ENCODE results near the gene SYNJ2. TPM values are rescaled to one million over a fixed set of nuclear protein-coding genes. Genes with fewer than 3 reads are reported as not detected.

Gene SYNJ2
- total RNA-seq, 1 donor from 2014 or later = 26.2 TPM

DNA sequence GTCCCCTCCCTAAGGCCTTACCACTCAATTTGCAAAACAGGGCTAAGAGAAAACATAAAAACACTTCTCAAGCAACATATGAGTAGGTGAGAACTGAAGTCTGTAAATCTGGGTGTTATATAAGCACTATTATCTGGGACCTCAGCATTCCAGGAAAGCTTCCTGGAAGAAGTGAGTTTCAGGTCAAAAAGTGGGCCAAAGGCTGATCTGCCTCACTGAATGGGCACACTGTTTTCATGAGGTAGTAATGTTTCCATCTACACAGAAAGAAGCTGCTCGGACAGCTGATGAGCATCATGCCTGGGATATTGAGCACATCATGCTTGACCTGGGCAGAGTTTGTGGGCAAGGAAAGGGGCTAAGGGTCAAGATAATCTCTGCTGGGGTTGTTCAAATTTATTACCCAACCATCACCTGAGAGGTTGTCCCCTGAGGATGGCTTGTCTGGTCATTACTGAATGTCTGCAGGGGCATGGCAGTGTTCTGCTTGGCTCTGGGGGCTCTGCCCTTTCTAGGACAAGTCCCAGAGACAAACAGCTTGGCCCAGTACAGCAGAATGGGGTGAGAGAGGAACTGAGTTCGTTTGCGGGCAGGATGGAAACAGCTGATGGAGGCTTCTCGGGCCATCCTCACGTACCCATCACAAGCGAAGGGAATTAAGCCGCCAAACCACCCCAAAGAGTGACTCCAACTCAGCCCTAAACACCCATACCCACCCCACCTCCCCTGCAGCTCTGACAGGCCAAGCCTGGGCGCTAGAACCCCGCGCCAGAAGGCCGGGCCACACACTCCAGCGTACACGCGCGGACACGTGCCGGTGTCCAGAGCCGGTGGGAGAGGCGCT lies 1.2 kb upstream of the SYNJ2 start:
- intact Hi-C loops (cut with micrococcal nuclease) = loop anchor here (1.0 to 5.0 kb wide), 6 partner anchors 18 to 658 kb away; partner anchors contain the start of gene TMEM242

DNA sequence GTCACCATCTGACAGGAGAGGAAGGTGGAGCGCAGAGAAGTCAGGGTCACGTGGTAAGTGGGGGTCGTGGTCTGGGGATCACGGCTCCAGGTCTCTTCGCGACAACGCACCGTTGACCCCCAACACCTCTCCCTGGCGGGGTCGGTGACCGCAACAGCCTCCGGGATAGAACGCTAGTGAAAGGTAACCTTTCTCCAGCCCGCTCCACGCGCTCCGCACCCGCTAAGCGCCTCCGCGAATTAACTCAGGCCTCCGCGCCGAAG lies 600 bp upstream of the SYNJ2 start:
- intact Hi-C loops (cut with micrococcal nuclease) = loop anchor here (1.0 to 5.0 kb wide), 6 partner anchors 19 to 659 kb away; partner anchors contain the start of gene TMEM242

DNA sequence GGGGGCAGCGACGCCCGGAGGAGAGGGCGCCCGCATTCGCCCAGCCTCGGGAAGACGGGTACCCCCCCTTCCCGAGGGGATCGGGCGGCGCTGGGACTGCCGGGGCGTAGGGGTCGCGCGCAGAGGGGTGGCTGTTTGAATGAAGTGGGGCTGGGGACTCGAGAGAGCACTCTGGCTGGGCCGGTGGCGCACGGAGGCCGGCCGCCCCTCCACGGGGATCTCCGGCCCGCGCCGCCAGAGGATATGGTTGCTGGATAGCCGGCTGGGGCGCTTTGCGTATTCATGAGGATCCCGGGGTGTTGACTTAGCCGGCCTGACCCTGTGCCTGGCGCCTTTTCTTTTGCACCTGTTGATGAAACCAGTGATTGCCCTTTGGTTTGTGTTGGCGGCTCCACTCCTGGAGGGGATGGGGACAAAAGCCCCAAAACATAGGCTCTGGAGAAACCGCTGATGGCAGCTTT lies 469 bp downstream of the SYNJ2 start:
- intact Hi-C loops (cut with micrococcal nuclease) = loop anchor here (1.0 to 5.0 kb wide), 5 partner anchors 8 to 660 kb away; partner anchors contain the start of gene TMEM242

DNA sequence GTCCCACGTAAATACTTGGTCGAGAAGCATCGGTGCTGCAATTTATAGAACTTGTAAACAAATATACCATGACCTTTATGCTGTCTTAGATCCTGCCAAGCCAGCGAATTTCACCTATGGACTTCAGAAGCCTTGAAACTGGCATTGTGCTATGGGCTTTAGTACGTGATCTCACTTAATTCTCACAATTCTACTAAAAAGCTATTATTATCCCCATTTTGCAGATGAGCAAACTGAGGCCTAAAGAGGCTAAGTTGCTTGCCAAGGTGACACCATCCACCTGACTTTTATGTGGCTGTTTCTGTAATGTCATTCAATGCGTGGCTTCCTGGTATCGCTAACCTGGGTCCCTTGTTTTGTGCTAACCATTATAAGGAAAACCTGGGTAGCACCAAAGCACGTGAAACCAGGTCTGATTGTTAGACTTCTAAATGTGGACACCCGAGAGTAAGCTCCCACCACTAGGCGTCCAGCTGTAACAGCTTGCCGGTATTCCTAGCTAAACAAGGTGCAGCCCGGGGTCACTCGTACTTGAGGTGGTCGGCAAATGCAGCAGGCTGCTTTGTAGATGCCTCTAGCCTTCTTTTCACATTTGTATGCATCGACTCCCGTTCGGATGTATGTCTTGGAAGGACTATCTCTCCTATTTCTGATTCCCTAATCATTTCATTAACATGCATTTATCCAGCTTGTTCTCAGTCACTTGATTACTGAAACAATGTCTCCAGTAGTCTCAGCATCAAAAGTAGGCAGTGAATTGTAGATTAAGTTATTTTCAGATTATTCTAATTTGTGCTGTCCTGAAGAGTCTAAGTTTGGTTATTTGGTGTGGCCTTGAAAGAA lies 1.1 kb downstream of the SYNJ2 start:
- intact Hi-C loops (cut with micrococcal nuclease) = loop anchor here (1.0 to 5.0 kb wide), 5 partner anchors 8 to 660 kb away; partner anchors contain the start of gene TMEM242

DNA sequence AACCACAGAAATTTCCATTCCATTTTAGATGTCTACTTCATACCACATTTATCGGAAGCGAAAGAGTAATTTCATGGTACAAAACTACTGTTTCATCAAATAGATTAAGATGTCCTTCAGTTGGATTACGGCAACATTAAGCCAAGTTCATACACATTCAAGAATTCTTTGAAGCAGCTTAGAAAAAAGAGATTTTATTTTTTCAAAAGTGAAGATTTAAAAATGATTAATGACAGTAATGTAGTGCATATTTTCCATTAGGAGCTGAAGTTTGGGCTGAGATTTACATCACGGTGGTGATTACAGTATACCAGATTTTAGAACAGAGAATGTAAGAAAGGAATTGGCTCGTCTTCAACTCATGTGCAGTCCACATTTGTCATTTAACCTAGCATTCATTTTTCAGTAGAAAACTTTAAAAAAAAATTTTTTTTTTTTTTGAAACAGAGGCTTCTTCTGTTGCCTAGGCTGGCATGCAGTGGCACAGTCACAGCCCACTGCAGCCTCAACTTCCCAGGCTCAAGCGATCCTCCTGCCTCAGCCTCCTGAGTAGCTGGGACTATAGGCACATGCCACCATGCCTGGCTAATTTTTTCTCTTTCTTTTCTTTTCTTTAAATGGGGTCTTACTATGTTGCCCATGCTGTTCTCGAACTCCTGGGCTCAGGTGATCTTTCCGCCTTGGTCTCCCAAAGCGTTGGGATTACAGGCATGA lies 1.9 kb downstream of the SYNJ2 start:
- intact Hi-C loops (cut with micrococcal nuclease) = loop anchor here (2.0 to 5.0 kb wide), 3 partner anchors 25 to 661 kb away; partner anchors contain the start of gene TMEM242

DNA sequence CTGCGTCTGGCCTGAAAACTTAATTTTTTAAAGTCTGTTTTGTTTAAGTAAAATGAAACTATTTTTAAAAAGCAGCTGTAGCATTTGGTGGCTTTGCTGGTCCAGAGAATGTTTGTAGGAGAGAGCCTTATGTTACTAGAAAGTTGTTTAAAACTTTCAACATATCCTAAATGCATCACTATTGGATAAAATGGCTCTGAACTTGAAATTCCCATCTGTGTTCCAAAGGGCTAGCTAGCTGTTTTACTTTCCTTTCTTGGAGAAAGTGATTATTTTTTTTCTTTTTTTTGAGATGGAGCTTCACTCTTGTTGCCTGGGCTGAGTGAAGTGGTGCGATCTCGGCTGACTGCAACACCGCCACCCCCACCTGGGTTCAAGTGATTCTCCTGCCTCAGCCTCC lies 2.5 kb downstream of the SYNJ2 start:
- intact Hi-C loops (cut with micrococcal nuclease) = loop anchor here (5.0 kb wide), 2 partner anchors 97 to 662 kb away; partner anchors contain the start of gene TMEM242

DNA sequence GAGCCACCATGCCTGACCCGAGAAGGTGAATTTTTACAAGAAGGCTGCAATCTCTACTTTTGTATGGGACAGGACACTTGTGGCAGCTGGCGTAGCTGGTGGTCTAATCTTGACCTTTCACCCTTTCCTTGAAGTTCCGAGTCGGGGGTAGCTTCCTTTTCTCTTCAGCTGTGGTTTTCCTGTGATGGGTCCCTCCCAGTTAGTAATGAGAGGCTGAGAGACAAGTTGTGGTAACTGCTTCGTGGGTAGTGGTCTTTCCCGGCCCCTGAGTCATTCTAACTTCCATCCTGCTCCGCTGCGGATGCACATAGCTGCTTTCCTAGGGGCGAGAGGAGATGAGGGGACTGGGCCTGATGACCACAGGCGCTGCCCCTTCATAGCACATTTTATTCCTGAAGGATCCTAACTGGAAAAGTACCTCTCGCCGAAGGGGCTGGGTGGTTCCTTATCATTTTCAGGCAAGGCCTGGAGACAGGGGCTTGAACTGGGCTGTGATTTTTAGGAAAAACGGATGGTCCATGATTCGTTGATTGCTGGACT lies 3.1 kb downstream of the SYNJ2 start:
- intact Hi-C loops (cut with micrococcal nuclease) = loop anchor here (5.0 kb wide), 2 partner anchors 97 to 662 kb away; partner anchors contain the start of gene TMEM242

DNA sequence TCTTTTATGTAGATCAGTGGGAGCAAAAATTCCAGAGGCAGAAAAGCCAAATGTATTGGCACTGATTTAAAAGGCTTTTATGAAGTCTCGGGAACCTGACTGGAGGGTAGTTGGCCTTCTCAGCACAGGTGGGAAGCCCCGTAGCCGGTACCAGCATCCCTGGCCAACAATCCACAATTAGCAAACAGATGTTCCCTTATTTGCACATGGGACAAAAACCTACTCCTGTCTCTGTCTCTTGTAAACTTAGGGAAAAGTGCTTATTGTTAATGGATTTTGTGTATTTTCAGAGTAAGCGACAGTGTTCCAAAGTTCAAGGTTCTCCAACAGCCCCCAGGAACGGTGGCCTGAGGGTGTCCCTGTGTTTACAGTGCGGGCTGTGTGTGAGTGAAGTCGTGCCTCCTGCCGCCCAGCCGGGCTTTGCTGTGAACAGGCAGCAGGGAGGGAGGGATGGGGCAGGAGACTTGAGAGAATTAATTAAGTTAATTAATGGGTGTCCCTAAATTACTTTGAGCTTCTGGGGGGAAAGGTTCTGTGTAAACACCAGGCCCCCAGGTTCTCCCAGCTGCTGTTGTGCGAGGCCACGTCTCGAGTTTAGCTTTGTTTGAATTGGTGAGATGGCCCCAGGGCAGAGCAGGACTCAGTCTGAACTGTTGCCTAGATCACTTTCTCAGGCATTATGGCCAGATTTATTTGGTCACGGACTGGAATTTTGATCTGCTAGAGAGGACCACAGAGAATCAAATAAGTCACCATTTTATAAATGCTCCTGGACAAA lies 3.9 kb downstream of the SYNJ2 start:
- intact Hi-C loops (cut with micrococcal nuclease) = no loop called here

DNA sequence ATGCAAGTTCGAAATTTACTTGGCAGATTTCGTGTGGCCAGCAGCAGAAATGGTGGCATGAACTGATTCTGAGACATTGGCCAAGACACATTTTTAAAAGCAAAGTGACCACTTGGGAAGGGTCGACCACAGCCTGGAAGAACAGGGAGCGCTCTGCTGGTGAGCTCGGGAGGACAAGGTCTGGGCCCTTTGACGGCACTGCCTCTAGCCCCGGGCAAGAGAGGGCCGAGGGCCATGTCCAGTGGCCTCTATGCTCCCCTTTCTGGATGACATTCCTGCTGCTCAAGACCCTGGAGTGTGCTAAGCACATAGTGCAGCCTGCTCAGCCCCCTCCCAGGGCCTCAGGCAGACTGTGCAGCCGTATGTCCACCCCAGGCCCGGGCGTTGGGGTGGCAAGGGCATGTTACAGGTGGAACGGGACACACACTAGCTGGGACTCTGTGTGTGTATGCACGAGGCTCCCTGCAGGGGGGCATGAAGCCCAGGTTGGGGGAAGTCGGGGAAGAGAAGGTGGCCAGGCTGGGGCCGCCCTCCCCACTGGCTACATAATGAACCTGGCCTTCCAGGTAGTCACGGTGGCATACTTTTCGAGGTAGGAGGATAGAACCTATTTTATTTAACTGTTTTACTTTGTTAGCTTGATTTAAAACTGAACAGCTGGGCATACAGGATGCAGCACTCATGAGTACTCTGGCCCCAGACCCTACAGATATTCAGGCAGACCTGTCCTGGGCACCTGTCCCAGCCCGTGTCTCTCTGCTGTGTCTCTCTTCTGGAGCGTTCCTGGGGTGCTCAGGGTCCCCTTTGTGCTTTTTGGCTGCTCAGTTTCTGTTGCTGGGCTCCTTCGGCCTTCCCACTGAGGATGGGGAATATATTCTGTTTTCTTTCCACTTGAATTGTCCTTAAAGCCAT lies 6.4 kb downstream of the SYNJ2 start:
- intact Hi-C loops (cut with micrococcal nuclease) = no loop called here

DNA sequence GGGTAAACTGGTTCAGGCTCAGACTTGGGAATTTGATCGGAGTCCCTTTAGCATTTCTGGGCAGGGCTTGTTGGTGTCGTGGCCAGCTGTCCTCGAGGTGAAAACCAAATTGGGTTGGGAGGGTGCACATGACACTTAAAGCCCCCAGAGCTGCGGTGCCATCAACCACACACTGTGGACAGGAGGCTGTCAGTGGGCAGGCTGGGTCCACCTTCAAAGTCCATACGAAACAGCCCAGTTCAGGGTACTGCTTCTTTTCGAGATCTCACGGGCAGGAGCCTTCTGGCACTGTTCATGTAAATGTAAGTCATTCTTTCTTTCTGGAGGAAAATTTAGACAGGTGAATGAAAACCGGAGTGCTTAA lies 7.0 kb downstream of the SYNJ2 start:
- intact Hi-C loops (cut with micrococcal nuclease) = no loop called here

DNA sequence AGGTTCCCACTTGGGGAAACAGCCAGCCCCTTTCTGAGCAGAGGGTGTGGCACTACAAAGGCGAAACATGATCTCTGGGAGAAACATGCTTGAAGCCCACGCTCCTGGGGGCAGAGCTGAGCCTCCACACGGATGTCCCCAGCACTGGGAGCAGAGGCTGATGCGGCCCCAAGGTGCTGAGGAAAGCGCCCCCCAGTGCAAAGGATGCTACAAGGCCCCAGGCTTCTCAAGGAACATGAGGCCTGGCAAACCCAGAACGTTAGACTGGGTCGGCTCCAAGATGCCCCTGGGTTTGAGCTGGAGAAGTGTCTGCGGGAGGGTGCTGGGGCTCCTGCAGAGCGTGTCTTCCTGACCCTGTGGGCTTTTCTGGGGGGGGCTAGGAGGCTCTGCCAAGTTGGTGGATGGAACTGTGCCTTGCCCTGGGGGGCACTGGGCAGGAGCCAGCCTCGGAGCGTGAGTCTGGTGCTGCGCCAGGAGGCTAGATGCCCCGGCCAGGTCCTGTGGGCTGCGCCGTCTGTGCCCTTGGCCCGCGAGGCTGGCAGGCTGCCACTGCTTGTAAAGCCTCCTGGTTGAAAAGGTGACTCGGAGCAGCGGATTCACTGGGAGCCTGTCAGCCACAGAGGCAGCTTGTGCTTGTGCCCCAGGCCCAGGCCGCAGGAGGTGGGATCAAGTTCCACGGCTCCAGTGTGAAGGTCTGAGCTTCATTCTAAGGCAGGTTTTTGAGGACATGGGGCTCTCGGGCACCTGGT lies 8.1 kb downstream of the SYNJ2 start:
- intact Hi-C loops (cut with micrococcal nuclease) = loop anchor here (1.0 kb wide), 1 partner anchor 7 kb away; no protein-coding TSS in a partner anchor

DNA sequence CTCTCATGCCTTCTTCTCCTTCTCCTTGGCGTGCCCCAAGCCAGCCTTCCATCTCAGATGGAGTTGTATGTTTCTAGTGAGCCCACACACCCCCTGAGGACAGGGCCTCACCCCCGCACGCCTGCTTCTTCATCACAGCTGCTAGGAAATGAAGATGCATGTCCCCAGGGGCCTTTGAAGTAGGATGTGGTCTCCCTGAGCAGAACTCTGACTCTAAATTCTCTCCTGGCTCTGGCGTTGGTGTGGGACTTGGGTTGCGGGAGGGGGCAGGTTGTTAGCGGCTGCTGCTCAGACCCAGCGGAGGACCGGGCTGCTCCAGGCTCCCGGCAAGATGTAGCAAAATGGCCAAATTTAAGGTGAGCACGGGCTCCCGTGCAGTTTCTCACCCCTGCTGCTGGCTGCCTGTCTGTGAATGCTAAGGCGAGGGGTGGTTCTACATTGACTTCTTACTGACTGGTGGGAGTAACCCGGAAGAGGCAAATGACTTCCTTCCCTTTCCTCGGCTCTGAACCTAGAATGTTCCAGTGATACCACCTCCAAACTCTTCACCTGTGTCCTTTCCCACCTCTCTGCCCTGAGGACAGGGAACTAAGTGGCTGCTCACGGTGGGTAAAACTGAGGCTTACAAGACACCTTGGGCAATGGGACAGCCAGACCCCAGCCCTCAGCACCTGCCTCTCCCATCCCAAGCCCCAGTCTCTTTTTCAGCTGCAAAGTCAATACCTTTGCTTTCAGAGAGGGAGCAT lies 8.8 kb downstream of the SYNJ2 start:
- intact Hi-C loops (cut with micrococcal nuclease) = loop anchor here (1.0 kb wide), 1 partner anchor 8 kb away; no protein-coding TSS in a partner anchor

DNA sequence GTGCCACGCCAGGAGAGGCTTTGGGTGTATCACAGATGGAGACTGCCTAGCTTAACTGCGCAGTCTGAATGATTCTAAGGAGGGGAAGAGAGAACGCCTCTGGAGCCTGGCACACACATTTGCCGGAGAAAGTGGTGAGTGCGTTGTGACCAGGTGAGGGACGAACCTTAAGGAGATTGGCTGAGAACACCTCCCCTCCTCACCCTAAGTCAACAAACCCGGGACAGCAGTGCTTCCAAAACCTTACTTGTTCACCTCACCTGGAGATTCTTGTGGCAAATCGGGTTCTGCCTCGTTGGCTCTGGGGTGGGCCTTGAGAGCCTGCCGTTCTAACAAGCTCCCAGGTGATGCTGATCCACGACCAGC lies 9.4 kb downstream of the SYNJ2 start:
- intact Hi-C loops (cut with micrococcal nuclease) = no loop called here

DNA sequence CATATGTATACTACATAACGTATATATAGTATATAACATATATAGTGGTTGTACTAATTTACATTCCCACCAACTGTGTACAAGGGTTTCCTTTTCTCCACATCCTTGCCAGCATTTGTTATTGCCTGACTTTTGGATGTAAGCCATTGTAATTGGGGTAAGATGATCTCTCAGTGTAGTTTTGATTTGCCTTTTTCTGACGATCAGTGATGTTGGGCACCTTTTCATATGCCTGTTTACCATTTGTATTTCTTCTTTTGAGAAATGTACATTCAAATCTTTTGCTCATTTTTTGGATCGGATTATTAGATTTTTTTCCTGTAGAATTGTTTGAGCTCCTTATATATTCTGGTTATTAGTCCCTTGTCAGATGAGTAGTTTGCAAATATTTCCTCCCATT lies 11.4 kb downstream of the SYNJ2 start:
- intact Hi-C loops (cut with micrococcal nuclease) = no loop called here

DNA sequence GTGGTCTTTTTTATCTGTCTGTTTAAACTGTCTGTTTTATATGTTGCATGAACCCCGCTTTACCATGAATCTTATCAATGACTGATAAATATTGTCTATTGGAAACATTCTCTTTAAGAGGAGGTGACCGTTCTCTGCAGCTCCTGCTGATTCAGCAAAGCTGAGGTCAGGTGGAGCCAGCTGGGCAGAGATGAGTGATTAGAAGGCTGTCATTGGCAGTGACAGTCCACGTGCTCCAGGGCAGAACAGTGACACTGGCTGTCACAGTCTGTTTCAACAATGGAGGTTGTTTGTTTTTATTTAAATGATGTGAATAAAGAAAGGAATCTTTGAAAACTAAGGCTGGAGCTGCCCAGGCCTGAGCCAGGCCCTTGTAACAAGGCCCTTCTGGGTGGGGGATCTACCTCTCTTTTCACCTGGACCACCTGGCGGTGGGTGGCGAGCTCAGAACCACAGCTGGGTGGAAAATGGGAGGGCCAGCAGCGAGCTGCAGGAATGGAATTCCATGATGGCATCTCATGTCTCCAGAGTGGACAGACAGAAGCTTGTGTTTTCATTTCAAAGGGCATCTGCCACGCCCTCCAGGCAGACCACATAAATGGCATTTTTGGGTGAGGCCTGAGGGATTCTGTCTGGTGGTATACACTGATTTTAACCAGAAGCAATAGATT lies 12.6 kb downstream of the SYNJ2 start:
- intact Hi-C loops (cut with micrococcal nuclease) = no loop called here

DNA sequence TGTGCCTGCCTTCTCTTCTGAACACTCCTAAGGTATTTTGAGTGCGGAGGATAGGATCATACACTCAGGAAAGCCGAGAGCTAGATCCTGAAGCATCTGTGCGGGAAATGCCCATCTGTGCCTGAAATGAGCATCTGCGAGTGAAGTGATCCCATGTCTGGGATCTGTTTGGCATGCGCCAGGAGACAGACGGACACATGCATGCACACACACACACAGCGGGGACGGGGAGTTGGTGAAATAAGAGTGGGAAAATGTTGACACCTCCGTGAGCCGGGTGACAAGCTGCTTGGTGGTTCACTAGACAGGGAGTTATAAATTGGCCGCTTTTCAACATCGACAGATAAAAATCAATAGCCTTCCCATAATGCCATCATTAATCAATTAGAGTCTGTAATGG lies 13.8 kb downstream of the SYNJ2 start:
- intact Hi-C loops (cut with micrococcal nuclease) = no loop called here

DNA sequence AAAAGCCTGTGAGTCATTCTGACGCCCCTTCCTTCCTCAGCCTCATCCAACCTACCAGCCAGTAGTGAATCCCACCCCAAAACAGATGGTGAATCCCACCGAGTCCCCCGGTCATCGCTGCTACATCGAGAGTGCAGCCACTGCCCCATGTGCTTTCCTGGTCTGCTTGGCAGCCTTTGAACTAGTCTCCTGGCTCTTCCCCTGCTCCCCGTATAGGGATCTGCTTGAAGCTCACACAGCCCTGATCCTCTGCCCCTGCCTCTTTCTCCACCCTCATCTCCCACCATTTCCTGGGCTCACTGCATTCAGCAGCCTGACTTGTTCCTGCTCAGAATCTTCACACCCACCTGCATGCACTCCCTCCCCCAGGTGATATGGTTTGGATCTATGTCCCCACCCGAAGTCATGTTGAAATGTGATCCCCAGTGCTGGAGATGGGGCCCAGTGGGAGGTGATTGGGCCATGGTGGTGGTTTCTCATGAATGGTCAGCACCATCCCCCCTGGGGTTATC lies 14.6 kb downstream of the SYNJ2 start:
- intact Hi-C loops (cut with micrococcal nuclease) = no loop called here
